Measurements from ENCODE around the gene NUDT12.

Gene NUDT12

GRCh38 chr5:103562453-103563157 lies at the start of gene NUDT12:
TSS of gene NUDT12 (minus strand) at chr5:103562789. CDS start at chr5:103560248, 2,541 bp downstream.
- Histone ChIP-seq H3K27ac (ENCODE audit: extremely low read depth, low read depth, low read length) (peak within 1 kb of the TSS; percentile 74), H3K4me3 (ENCODE audit: low read depth, low read length) (peak within 1 kb of the TSS; percentile 82), H3K36me3 (ENCODE audit: control insufficient read depth in 2 of 2, insufficient read depth in 1 of 2, low read length in 2 of 2) (peaks cover 5 to 14% of the 10 kb centered on the region in 2 experiments; a peak in 2 of 3 replicates), H3K4me1 (ENCODE audit: control insufficient read depth, insufficient read depth, low read length) (no peaks in the 10 kb centered on the region), H3K9me3 (ENCODE audit: control insufficient read depth, insufficient read depth, low read depth, low read length) (no peaks in the 10 kb centered on the region)
- POLR2A ChIA-PET: interaction anchor here (0.6 kb wide), 1 partner anchor 19 kb away, joined by 3 read pairs; no protein-coding TSS in a partner anchor
- CTCF ChIA-PET: interaction anchor here (0.5 to 0.9 kb wide), 3 partner anchors 15 to 475 kb away, joined by 3 to 4 read pairs (median 3); no protein-coding TSS in a partner anchor
- TF ChIP-seq KLF16 (tag by site-specific recombination; IDR thresholded peaks at IDR 0.05): no peak
- TF ChIP-seq ZBTB44 (tag by site-specific recombination; IDR thresholded peaks at IDR 0.05): no peak
- TF ChIP-seq BCL11B (tag by site-specific recombination; IDR thresholded peaks at IDR 0.05; ENCODE audit: low read depth): no peak
- TF ChIP-seq ZNF626 (tag by site-specific recombination; IDR thresholded peaks at IDR 0.05): no peak
- no peak for TF ChIP-seq ZNF596 (tag by site-specific recombination; IDR thresholded peaks at IDR 0.05)
- TF ChIP-seq ZNF302 (tag by site-specific recombination; IDR thresholded peaks at IDR 0.05; ENCODE audit: low read depth): no peak
- TF ChIP-seq ATF2 (tag by site-specific recombination; IDR thresholded peaks at IDR 0.05; ENCODE audit: low read depth): no peak
- TF ChIP-seq ZNF600 (tag by site-specific recombination; IDR thresholded peaks at IDR 0.05): peak; percentile 52; the same call in 1 of the 2 replicates
- TF ChIP-seq PRDM4 (tag by site-specific recombination; IDR thresholded peaks at IDR 0.05): no peak
- no peak for TF ChIP-seq GLI4 (tag by site-specific recombination; IDR thresholded peaks at IDR 0.05)
- TF ChIP-seq ZNF2 (tag by site-specific recombination; IDR thresholded peaks at IDR 0.05): 0 out of 2 replicates have a peak, but pooled peaks have one; percentile 59
- peak; percentile 35; the same call in 1 of the 2 replicates for TF ChIP-seq ZNF580 (tag by site-specific recombination; IDR thresholded peaks at IDR 0.05)
- TF ChIP-seq ZNF76 (tag by site-specific recombination; IDR thresholded peaks at IDR 0.05; ENCODE audit: borderline replicate concordance, low read depth): peak; percentile 44; the same call in 1 of the 2 replicates
- TF ChIP-seq ZBTB21 (tag by site-specific recombination; IDR thresholded peaks at IDR 0.05): no peak
- peak; percentile 40; the same call in 1 of the 2 replicates for TF ChIP-seq ZIC2 (tag by site-specific recombination; IDR thresholded peaks at IDR 0.05)
- TF ChIP-seq ZNF654 (tag by site-specific recombination; IDR thresholded peaks at IDR 0.05; ENCODE audit: low read depth): no peak
- TF ChIP-seq ZBTB17 (tag by site-specific recombination; IDR thresholded peaks at IDR 0.05): peak; percentile 80
- no peak for TF ChIP-seq KLF1 (tag by site-specific recombination; IDR thresholded peaks at IDR 0.05)
- peak; percentile 74 for TF ChIP-seq ZBTB8A (tag by site-specific recombination; IDR thresholded peaks at IDR 0.05)
- peak; percentile 37 for TF ChIP-seq ZFHX2 (tag by site-specific recombination; conservative IDR thresholded peaks at IDR 0.05)
- peak; percentile 97 for TF ChIP-seq ZBTB11 (tag by site-specific recombination; conservative IDR thresholded peaks at IDR 0.05; ENCODE audit: low read depth)
- TF ChIP-seq ZNF518A (tag by site-specific recombination; conservative IDR thresholded peaks at IDR 0.05; ENCODE audit: low read depth): peak; percentile 98
- no peak for TF ChIP-seq ZNF473 (tag by site-specific recombination; IDR thresholded peaks at IDR 0.05)
